ENCODE results near the gene UNC5B.

- no peak for TF ChIP-seq EZH2 (IDR thresholded peaks at IDR 0.05; ENCODE audit: borderline replicate concordance, low read length)
- TF ChIP-seq CTCF (conservative IDR thresholded peaks at IDR 0.05 in 1 of 2, IDR thresholded peaks at IDR 0.05 in 1 of 2; ENCODE audit: extremely low read depth in 1 of 2, insufficient read depth in 1 of 2, low read depth in 1 of 2, low read length in 2 of 2): no peak
Observed at GRCh38 chr10:71257319-71257997, 45.1 kb downstream of the UNC5B start.

Measured in mammary epithelial cell (primary cell).